ENCODE measurements around the gene ZC3H13.
A peak's percentile ranks its signal among the peaks of the same experiment; 100 is the strongest.

Gene ZC3H13

GRCh38 chr13:46041419-46041839 lies 11.1 kb downstream of the ZC3H13 start:
- Histone ChIP-seq H3K4me2 (ENCODE audit: low read depth, low read length, poor library complexity, severe bottlenecking) (peak overlapping the region; percentile 5), H3K9me2 (replicated peaks; ENCODE audit: low read depth, low read length) (no peaks in the 10 kb centered on the region), H3K79me2 (ENCODE audit: insufficient read depth, low read length) (peaks cover 97% of the 10 kb centered on the region), H4K20me1 (ENCODE audit: insufficient read depth, low read length, poor library complexity, severe bottlenecking) (peaks cover 75% of the 10 kb centered on the region), H3K36me3 (ENCODE audit: insufficient read depth, low read length) (peaks cover 52% of the 10 kb centered on the region), H3K4me1 (ENCODE audit: insufficient read depth, low read length, poor library complexity, severe bottlenecking) (peaks cover 35% of the 10 kb centered on the region), H3K9me3 (ENCODE audit: insufficient read depth, low read depth, low read length) (no peaks in the 10 kb centered on the region), H3K9ac (ENCODE audit: low read depth, low read length, poor library complexity, severe bottlenecking) (no peak overlapping the region), H2AFZ (ENCODE audit: low read length) (no peak overlapping the region), H3K4me3 (ENCODE audit: low read length, poor library complexity, severe bottlenecking) (no peak overlapping the region), H3F3A (ENCODE audit: low read depth) (no peaks in the 10 kb centered on the region), H3K27me3 (ENCODE audit: insufficient read depth, low read length, poor library complexity, severe bottlenecking) (no peaks in the 10 kb centered on the region)
- no peak for TF ChIP-seq CTCF (conservative IDR thresholded peaks at IDR 0.05; ENCODE audit: low read length)
- no peak for TF ChIP-seq EZH2phosphoT487 (IDR thresholded peaks at IDR 0.05; ENCODE audit: borderline replicate concordance)

- H3K79me2 ChIP-seq (ENCODE audit: insufficient read depth, low read length) = peaks cover 99% of the 10 kb centered on the region
- H3K4me2 ChIP-seq (ENCODE audit: low read depth, low read length, poor library complexity, severe bottlenecking) = peak overlapping the region; percentile 5
- no peaks in the 10 kb centered on the region for H3K27me3 ChIP-seq (ENCODE audit: insufficient read depth, low read length, poor library complexity, severe bottlenecking)
- H3K9me2 ChIP-seq (replicated peaks; ENCODE audit: low read depth, low read length) = no peaks in the 10 kb centered on the region
- TF ChIP-seq EZH2phosphoT487 (IDR thresholded peaks at IDR 0.05; ENCODE audit: borderline replicate concordance) (no peak), CTCF (conservative IDR thresholded peaks at IDR 0.05; ENCODE audit: low read length) (no peak)
- no peaks in the 10 kb centered on the region for H3K9me3 ChIP-seq (ENCODE audit: insufficient read depth, low read depth, low read length)
- no peak overlapping the region for H2AFZ ChIP-seq (ENCODE audit: low read length)
- H3K4me1 ChIP-seq (ENCODE audit: insufficient read depth, low read length, poor library complexity, severe bottlenecking) = peaks cover 31% of the 10 kb centered on the region
- H3F3A ChIP-seq (ENCODE audit: low read depth) = no peaks in the 10 kb centered on the region
- no peak overlapping the region for H3K4me3 ChIP-seq (ENCODE audit: low read length, poor library complexity, severe bottlenecking)
- H3K36me3 ChIP-seq (ENCODE audit: insufficient read depth, low read length) = peaks cover 57% of the 10 kb centered on the region
- H4K20me1 ChIP-seq (ENCODE audit: insufficient read depth, low read length, poor library complexity, severe bottlenecking) = peaks cover 71% of the 10 kb centered on the region
- H3K9ac ChIP-seq (ENCODE audit: low read depth, low read length, poor library complexity, severe bottlenecking) = no peak overlapping the region
Observed at GRCh38 chr13:46040763-46041162, 11.8 kb downstream of the ZC3H13 start.

GRCh38 chr13:46039411-46040182 lies 12.9 kb downstream of the ZC3H13 start:
- Histone ChIP-seq H3K27me3 (ENCODE audit: insufficient read depth, low read length, poor library complexity, severe bottlenecking) (no peaks in the 10 kb centered on the region), H2AFZ (ENCODE audit: low read length) (no peak overlapping the region), H3K36me3 (ENCODE audit: insufficient read depth, low read length) (peaks cover 69% of the 10 kb centered on the region), H4K20me1 (ENCODE audit: insufficient read depth, low read length, poor library complexity, severe bottlenecking) (peaks cover 59% of the 10 kb centered on the region), H3K9me2 (replicated peaks; ENCODE audit: low read depth, low read length) (no peaks in the 10 kb centered on the region), H3K4me2 (ENCODE audit: low read depth, low read length, poor library complexity, severe bottlenecking) (peak overlapping the region; percentile 5), H3F3A (ENCODE audit: low read depth) (no peaks in the 10 kb centered on the region), H3K9ac (ENCODE audit: low read depth, low read length, poor library complexity, severe bottlenecking) (no peak overlapping the region), H3K4me3 (ENCODE audit: low read length, poor library complexity, severe bottlenecking) (no peak overlapping the region), H3K79me2 (ENCODE audit: insufficient read depth, low read length) (peaks cover 99% of the 10 kb centered on the region), H3K9me3 (ENCODE audit: insufficient read depth, low read depth, low read length) (no peaks in the 10 kb centered on the region), H3K4me1 (ENCODE audit: insufficient read depth, low read length, poor library complexity, severe bottlenecking) (peaks cover 20% of the 10 kb centered on the region)
- no peak for TF ChIP-seq EZH2phosphoT487 (IDR thresholded peaks at IDR 0.05; ENCODE audit: borderline replicate concordance)
- TF ChIP-seq CTCF (conservative IDR thresholded peaks at IDR 0.05; ENCODE audit: low read length) = no peak

Measured in Loucy (cell line).